GM19351 (cell line): ENCODE results near the gene SH3RF3.

Source experiments
- ATAC-seq: cut with Tn5 transposase; IDR thresholded peaks from one replicate; pipeline ENCODE4 v1.9.1; 2021; ENCODE audit warnings: mild to moderate bottlenecking, moderate library complexity; ENCODE audit not compliant: unreplicated experiment

SH3RF3 gene

GRCh38 chr2:109197491-109198418 lies 68.8 kb downstream of the SH3RF3 start:
- ATAC-seq = no peak

GRCh38 chr2:109199790-109200189 lies 70.8 kb downstream of the SH3RF3 start:
- ATAC-seq = no peak

GRCh38 chr2:109200616-109201464 lies 71.8 kb downstream of the SH3RF3 start:
- no peak for ATAC-seq

DNA sequence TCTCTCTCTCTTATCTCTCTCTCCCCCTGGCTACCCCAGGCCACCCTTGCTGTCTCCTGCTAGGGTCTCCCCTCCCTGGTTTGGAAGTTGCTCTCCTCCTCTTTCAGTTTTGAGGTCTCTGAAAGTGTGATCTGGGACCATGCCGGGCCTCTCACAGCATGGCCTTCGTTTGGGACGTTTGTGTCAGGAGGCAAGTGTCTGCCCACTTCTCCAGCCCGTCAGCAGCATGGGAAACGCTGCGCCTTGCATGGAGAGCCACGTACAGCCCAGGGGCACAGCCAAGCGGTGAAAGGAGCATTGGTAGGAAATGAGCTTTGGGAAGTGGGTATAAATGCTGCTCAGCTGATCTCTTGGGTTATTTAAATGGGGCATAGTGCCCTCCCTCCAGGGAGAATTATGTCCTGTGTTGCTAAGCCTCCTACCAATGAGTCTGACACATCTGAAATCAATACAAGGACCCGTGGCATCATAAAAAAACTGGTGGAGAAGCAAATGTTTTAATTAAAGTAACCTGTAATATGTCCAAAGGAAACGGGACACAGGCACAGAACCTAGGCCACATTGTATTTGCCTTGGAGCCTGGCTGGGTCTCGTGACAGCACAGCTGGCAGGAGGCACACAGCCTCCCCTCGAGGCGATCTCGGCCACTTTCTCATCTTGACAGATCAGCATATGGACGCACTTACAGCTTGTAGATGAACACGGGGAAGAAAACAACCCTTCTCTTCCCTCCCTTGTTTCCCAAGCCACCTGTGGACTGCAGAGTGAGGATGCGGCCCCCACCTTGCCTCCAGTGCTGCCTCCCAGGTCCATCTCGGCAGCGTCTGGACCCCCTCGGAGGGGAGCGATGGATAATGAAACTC lies 72.7 kb downstream of the SH3RF3 start:
- ATAC-seq = no peak

- ATAC-seq = no peak
These were observed 73.5 kb downstream of the SH3RF3 start for GRCh38 chr2:109202486-109202885.

DNA sequence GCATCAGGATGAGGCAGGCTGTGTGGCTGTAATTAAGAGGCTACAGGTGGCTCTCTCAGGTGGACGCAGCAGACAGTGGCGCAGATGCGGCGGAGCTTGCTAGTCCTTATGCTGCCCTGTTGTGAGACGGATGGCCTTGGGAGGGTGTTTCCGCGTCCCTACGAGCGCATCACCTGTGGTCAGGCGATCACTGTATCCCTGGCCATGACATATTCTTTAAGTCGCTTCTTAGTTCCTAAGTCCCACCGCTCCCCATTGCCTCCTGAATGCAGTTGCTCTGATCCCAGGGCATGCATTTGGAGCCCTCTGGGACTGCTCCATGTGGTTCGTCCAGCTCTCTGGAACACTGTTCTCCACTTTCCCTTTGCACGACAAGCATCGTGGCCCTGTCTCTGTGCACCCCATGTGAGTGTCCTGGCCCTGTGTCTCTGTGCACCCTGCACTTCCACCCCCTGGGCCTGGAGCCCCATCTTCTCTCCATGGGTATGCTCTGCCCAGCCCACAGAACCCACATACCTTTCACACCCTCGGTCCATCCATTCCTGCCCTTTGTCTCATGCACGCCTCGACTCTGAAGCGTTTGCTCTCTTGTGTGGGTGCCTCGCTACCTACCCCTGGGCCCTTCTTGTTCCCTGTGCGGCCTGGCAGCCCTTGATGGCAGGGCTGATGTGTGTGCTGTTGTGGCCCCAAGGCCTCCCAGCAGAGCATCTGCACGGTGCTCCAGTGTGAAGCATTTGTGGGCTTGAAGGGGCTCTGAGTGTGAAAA lies 74.4 kb downstream of the SH3RF3 start:
- no peak for ATAC-seq

GRCh38 chr2:109204412-109204811 lies 75.4 kb downstream of the SH3RF3 start:
- ATAC-seq = no peak

DNA sequence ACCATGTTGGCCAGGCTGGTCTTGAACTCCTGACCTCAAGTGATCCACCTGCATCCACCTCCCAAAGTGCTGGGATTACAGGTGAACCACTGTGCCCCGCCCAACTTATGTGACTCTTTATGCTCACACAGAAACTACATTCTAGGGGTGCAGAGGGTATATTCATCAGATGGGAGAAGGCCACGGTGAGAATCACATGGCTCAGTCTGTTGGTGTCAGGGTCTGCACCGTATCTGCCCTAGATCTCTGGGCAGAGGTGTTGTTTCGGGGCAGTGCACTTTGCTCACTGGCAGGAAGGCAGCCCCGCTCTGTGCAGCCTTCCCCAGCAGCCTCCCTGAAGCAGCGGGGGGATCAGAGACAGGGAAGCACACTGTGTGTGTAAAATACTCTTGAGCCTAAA lies 76.4 kb downstream of the SH3RF3 start:
- ATAC-seq = no peak

DNA sequence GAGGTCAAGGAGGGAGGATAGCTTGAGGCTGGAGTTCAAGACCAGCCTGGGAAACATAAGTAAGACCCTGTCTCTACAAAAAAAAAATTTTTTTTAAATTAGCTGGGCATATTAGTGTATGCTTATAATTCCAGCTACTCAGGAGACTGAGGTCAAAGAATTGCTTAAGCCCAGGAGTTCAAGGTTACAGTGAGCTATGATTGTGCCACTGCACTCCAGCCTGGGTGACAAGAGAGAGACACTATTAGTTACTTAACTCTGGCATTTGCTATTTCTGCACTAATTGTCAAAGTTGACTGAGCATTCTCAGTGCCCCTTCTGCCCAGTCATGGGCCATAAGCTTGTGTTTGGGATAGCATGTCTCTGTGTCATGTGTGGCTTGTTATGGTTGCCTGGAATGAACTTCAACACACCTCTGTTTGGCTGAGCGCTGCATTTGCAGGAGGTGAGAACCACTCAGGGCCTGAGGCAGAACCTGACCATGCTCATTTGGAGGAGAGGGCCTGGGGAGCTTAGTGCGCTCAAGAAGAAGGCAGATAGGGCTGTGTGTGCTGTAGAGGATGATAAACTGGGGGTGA lies 77.7 kb downstream of the SH3RF3 start:
- no peak for ATAC-seq

DNA sequence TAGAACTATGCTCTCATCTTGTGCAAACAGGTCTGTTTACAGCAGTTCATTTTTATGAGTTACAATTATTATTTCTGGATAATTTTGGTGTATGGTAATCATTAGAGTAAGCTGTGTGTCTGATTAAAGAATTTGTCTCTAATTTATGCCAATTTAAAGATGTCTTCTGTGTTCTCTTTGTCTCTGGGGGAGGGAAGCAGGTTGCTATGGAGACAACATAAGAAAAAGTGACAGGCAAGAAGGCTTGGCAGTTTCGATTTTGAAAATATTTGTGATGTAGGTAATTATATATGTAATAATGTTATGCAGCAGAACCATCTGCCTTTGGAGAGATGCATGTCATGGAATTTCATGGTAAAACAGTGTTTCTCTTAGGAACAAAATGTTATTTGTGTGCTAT lies 78.2 kb downstream of the SH3RF3 start:
- no peak for ATAC-seq

DNA sequence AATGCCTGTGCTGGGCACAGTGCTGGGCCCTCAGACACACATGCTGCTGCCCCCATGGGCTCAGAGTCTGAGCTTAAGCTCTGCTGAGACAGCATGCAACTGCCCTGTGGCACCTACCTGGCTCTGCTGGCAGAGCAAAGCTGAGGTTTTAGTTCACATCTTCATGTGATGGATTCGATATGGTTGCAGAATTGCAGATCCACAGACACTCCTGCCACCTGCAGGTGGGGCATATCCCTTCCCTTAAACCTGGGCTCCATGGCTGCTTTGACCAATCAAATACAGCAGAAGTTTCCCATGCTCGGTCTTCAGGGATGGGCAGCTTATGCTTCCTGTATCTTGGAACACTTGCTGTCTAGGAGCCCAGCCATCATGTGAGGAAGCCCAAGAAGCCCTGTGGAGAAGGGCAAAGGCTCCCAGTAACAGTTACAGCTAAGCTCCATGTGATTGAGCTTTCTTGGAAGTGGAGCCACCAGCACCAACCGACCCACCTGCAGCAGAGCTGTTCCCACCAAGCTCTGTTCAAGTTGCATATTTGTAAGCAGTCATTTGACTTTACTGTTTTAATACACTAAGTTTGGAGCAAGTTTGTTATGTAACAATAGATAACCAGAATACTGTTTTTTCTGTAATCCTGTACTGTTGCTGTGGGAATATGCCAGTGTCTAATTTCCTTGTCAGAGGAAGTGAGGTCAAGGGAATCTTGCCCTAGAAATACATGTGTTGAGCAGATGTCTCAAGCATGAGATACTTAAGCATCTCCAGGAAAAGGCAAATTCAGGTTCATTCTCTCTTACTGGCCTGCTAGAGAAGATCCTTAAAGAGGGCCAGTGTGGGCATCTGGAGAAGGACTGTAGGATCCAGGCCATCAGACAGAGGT lies 79.3 kb downstream of the SH3RF3 start:
- ATAC-seq = no peak

- ATAC-seq = no peak
These were observed 79.9 kb downstream of the SH3RF3 start for GRCh38 chr2:109208951-109209335.

- ATAC-seq = no peak
These were observed 80.4 kb downstream of the SH3RF3 start for GRCh38 chr2:109209412-109209811.

GRCh38 chr2:109209941-109210340 lies 80.9 kb downstream of the SH3RF3 start:
- ATAC-seq = no peak

- ATAC-seq = no peak
These were observed 81.6 kb downstream of the SH3RF3 start for GRCh38 chr2:109210431-109211200.

DNA sequence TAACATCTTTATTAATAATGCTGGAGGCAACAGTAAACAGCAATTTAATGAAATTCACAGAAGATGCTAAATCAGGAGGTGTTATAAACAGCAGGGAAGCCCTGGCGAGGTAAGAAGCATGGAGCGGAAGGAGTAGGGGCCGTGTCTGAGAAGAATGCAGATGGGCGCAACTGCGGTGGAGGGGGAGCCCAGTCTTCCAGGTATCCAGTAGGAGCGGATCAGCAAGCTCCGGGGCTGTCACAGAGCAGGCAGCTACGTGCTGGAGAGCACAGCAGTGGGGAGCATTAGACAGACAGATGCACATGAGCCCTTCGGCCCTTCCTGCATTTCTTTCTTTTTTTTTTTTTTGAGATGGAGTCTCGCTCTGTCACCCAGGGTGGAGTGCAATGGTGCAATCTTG lies 82.3 kb downstream of the SH3RF3 start:
- no peak for ATAC-seq

DNA sequence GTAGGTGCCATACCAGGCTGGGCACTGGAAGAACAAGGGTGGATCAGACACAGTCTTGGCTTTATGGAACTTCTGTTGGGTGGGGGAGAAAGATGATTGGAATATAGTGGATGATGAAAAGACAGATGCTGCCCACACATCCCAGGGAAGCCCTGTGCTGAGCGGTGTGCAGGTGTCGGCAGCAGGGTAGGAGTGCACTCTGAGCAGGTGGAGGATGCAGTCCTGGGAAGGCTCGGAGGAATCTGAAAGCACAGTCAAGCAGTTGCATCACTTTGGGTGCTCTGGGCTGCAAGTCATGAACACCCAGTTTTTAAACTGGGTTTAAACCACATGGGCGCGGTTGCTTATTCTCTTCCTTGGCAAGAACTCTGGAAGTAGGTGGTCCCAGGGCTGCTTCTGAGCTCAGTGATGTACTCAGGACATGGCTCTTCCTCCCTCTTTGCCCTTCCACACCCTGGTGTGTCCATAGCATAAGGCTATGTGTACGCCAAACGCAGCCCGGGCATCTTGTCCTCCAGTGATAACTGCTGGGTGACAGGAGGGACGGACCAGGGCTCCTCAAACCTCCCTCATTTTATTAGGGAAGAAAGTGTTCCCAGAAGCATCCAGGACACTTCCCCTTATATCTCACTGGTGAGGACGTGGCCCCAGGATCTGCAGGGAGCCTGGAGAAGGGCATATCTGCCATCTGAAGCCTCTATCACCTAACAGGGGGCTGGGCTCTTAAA lies 84.0 kb downstream of the SH3RF3 start:
- ATAC-seq = no peak
